Endothelial cell of umbilical vein (primary cell): ENCODE data around the gene DMAP1. TPM values are rescaled to one million over a fixed set of nuclear protein-coding genes. Genes with fewer than 3 reads are reported as not detected.

Experiments
- BruUV-seq: library from RNA; stranded (reverse); fragments of 400-500 nt; replicated peaks from 2 replicates; lab custom pipeline; 2021; lab: Mats Ljungman, UMichigan
- CTCF ChIA-PET: fragments of 300-600, 350-600 bp; sonication (Branson Sonifier 250); formaldehyde crosslinking; loops from one replicate; lab custom pipeline; 2021; ENCODE audit warnings: antibody characterized with exemption, inconsistent platforms; lab: Charles Lee
- POLR2A ChIA-PET: fragments of 300-600, 350-600 bp; sonication (Branson Sonifier 250); formaldehyde crosslinking; loops from one replicate; lab custom pipeline; 2021; ENCODE audit warnings: antibody characterized with exemption, inconsistent platforms; lab: Charles Lee
- DNase-seq: peaks from one replicate; pipeline ENCODE4 v3.0.0-alpha.2; 2011; ENCODE audit warnings: low read depth, low spot score
- FAIRE-seq: peaks from 2 replicates; lab custom pipeline; 2011; peaks lifted over from hg19 to GRCh38; lab: Jason Lieb, UNC
- H2AFZ ChIP-seq: 2 replicates; pipeline ENCODE4 v1.6.0; 2012; ENCODE audit warnings: low read depth, low read length, control low read depth, inconsistent platforms
- H3K27ac ChIP-seq: 2 replicates; pipeline ENCODE4 v1.5.1; 2011; ENCODE audit warnings: low read depth, mild to moderate bottlenecking, control low read depth, low read length, moderate library complexity; ENCODE audit not compliant: insufficient read depth
- H3K27me3 ChIP-seq, 2 experiments: 2 replicates each; pipeline versions ENCODE4 v1.6.0 to v1.6.1; 2011; ENCODE audit warnings: low read length in 2 of 2, mixed read lengths in 1 of 2; ENCODE audit not compliant: control insufficient read depth in 2 of 2, insufficient read depth in 2 of 2
- H3K36me3 ChIP-seq, 2 experiments: 2 replicates in 1 of 2; 3 replicates in 1 of 2; pipeline ENCODE4 v1.5.1; 2011; ENCODE audit warnings: low read length in 2 of 2, mild to moderate bottlenecking in 1 of 2, moderate library complexity in 1 of 2; ENCODE audit not compliant: control insufficient read depth in 2 of 2, insufficient read depth in 2 of 2; ENCODE audit errors: extremely low read depth in 1 of 2
- H3K4me1 ChIP-seq: 3 replicates; pipeline ENCODE4 v1.5.1; 2011; ENCODE audit warnings: mild to moderate bottlenecking, low read length; ENCODE audit not compliant: control insufficient read depth, insufficient read depth; ENCODE audit errors: extremely low read depth
- H3K4me2 ChIP-seq: 2 replicates; pipeline ENCODE4 v1.6.1; 2011; ENCODE audit warnings: low read length, control low read depth, mixed read lengths; ENCODE audit not compliant: insufficient read depth
- H3K4me3 ChIP-seq, 3 experiments: fragments of 200-600 bp in 1 of 3; sonication (generic), shearing (Covaris generic) in 1 of 3; replicated peaks in 1 of 3; 2 replicates each; pipeline ENCODE4 v1.5.1; 2011 to 2016; ENCODE audit warnings: control low read depth in 3 of 3, low read length in 3 of 3, mild to moderate bottlenecking in 2 of 3, inconsistent platforms in 1 of 3, low read depth in 1 of 3, moderate library complexity in 1 of 3; ENCODE audit not compliant: insufficient read depth in 1 of 3
- H3K79me2 ChIP-seq: 2 replicates; pipeline ENCODE4 v1.6.0; 2012; ENCODE audit warnings: low read length, inconsistent platforms; ENCODE audit not compliant: control insufficient read depth, insufficient read depth
- H3K9ac ChIP-seq: replicated peaks from 2 replicates; pipeline ENCODE3; 2011; ENCODE audit warnings: low read length, control low read depth; ENCODE audit not compliant: insufficient read depth; ENCODE audit errors: extremely low read depth
- H3K9me1 ChIP-seq: replicated peaks from 3 replicates; pipeline ENCODE4 v1.6.0; 2011; ENCODE audit warnings: mild to moderate bottlenecking, low read length; ENCODE audit not compliant: control insufficient read depth, insufficient read depth; ENCODE audit errors: extremely low read depth
- H3K9me3 ChIP-seq: replicated peaks from 2 replicates; pipeline ENCODE4 v1.5.1; 2012; ENCODE audit warnings: low read length, inconsistent platforms; ENCODE audit not compliant: control insufficient read depth, insufficient read depth
- H4K20me1 ChIP-seq: replicated peaks from 2 replicates; pipeline ENCODE3; 2011; ENCODE audit warnings: mild to moderate bottlenecking, low read length; ENCODE audit not compliant: control insufficient read depth, insufficient read depth; ENCODE audit errors: extremely low read depth
- EZH2 ChIP-seq: IDR thresholded peaks from 2 replicates; pipeline ENCODE4 v1.6.1; 2012; ENCODE audit warnings: borderline replicate concordance, low read depth, mild to moderate bottlenecking, moderate library complexity, low read length, inconsistent platforms; ENCODE audit not compliant: severe bottlenecking
- FOS ChIP-seq: IDR thresholded peaks from 2 replicates; pipeline ENCODE4 v1.6.1; 2011; ENCODE audit warnings: mild to moderate bottlenecking, low read length, moderate library complexity, borderline replicate concordance; ENCODE audit not compliant: insufficient read depth
- GATA2 ChIP-seq: IDR thresholded peaks from 2 replicates; pipeline ENCODE4 v1.7.0; 2011; ENCODE audit warnings: low read depth, mild to moderate bottlenecking, moderate library complexity, mixed read lengths, low read length; ENCODE audit not compliant: insufficient read length, insufficient read depth
- JUN ChIP-seq: IDR thresholded peaks from 2 replicates; pipeline ENCODE4 v1.6.1; 2011; ENCODE audit warnings: borderline replicate concordance, low read depth; ENCODE audit not compliant: insufficient read length, insufficient read depth
- MYC ChIP-seq: IDR thresholded peaks from one replicate; pipeline ENCODE4 v1.6.1; 2011; ENCODE audit warnings: mild to moderate bottlenecking, low read depth, low read length
- POLR2A ChIP-seq: IDR thresholded peaks from 2 replicates; pipeline ENCODE4 v1.6.1; 2012; ENCODE audit warnings: low read depth, mild to moderate bottlenecking, control low read depth, low read length
- POLR2AphosphoS5 ChIP-seq: IDR thresholded peaks from 2 replicates; pipeline ENCODE4 v1.6.1; 2012; ENCODE audit warnings: low read depth, mild to moderate bottlenecking, control low read depth, low read length, moderate library complexity; ENCODE audit not compliant: insufficient read depth
- dilution Hi-C: fragments of 300-500 bp; cut with MboI; formaldehyde crosslinking; loops from one replicate; pipeline ENCODE4 v1.15.0; 2019; ENCODE audit warnings: low sequenced_read_pairs; ENCODE audit not compliant: extremely low pct_ligation_motif_present
- intact Hi-C: fragments of 100-400 bp; cut with micrococcal nuclease; formaldehyde crosslinking; loops from one replicate; pipeline ENCODE4 v1.10.0; 2022
- polyA plus RNA-seq, 4 experiments: library from polyadenylated mRNA; depleted of rRNA in 3 of 4; stranded (reverse) in 3 of 4; unstranded in 1 of 4; fragments of >200 nt; gene quantifications; 2 replicates each; pipeline versions ENCODE4 v1.2.1 to v1.2.3, GENCODE V29; 2011 to 2012; ENCODE audit warnings: missing spikeins in 1 of 4
- total RNA-seq: library from RNA; stranded (reverse); gene quantifications from 2 replicates; pipeline ENCODE4 v1.2.3, GENCODE V29; 2021
- TF ChIP-seq, protein P1 (sequence below), 2 donors: IDR thresholded peaks; 1 replicate in 1 of 2; 2 replicates in 1 of 2; pipeline ENCODE4 v1.5.1; 2011; ENCODE audit warnings: low read length in 2 of 2, mild to moderate bottlenecking in 2 of 2, moderate library complexity in 2 of 2, control low read depth in 1 of 2, inconsistent platforms in 1 of 2, low read depth in 1 of 2; ENCODE audit not compliant: insufficient read depth in 1 of 2; ENCODE audit errors: extremely low read depth in 1 of 2
- TF ChIP-seq, protein P2 (sequence below): IDR thresholded peaks from 2 replicates; pipeline ENCODE4 v1.6.1; 2011; ENCODE audit not compliant: insufficient read depth, insufficient read length

The DMAP1 gene
- total and polyA plus RNA-seq, 2 donors (not counting 3 experiments of a cell fraction or from before 2014, with no cell fraction given): 42.9 to 63.2 TPM

GRCh38 chr1:44266400-44267344, 53.4 kb downstream of the DMAP1 start:
- no peak for TF ChIP-seq EZH2
- TF ChIP-seq MYC: no peak
- TF ChIP-seq GATA2: no peak
- TF ChIP-seq, protein P1, sequence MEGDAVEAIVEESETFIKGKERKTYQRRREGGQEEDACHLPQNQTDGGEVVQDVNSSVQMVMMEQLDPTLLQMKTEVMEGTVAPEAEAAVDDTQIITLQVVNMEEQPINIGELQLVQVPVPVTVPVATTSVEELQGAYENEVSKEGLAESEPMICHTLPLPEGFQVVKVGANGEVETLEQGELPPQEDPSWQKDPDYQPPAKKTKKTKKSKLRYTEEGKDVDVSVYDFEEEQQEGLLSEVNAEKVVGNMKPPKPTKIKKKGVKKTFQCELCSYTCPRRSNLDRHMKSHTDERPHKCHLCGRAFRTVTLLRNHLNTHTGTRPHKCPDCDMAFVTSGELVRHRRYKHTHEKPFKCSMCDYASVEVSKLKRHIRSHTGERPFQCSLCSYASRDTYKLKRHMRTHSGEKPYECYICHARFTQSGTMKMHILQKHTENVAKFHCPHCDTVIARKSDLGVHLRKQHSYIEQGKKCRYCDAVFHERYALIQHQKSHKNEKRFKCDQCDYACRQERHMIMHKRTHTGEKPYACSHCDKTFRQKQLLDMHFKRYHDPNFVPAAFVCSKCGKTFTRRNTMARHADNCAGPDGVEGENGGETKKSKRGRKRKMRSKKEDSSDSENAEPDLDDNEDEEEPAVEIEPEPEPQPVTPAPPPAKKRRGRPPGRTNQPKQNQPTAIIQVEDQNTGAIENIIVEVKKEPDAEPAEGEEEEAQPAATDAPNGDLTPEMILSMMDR (IDR thresholded peaks at IDR 0.05; ENCODE audit: extremely low read depth in 1 of 2, insufficient read depth in 1 of 2, low read depth in 1 of 2, low read length in 2 of 2): no peak
- TF ChIP-seq JUN: no peak
- TF ChIP-seq, protein P2, sequence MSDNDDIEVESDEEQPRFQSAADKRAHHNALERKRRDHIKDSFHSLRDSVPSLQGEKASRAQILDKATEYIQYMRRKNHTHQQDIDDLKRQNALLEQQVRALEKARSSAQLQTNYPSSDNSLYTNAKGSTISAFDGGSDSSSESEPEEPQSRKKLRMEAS: no peak
- no peak for TF ChIP-seq FOS
- no peak for TF ChIP-seq POLR2AphosphoS5
- no peak for TF ChIP-seq POLR2A
- Histone ChIP-seq H3K4me3 (no peak overlapping the region), H3K4me1 (no peaks in the 10 kb centered on the region), H3K9me3 (no peaks in the 10 kb centered on the region), H3K9me1 (no peaks in the 10 kb centered on the region), H3K27me3 (no peaks in the 10 kb centered on the region), H3K4me2 (no peak overlapping the region), H3K36me3 (no peaks in the 10 kb centered on the region), H3K27ac (no peak overlapping the region), H3K79me2 (no peaks in the 10 kb centered on the region), H3K9ac (no peak overlapping the region), H2AFZ (no peak overlapping the region), H4K20me1 (no peaks in the 10 kb centered on the region)
- intact Hi-C loops (no loop called here), dilution Hi-C loops (no loop called here)
- no peak for FAIRE-seq
- no TSS peak for BruUV-seq
- CTCF ChIA-PET: interaction anchor here (2.0 kb wide), 2 partner anchors 12 to 111 kb away, joined by 4 to 5 read pairs; no protein-coding TSS in a partner anchor
- POLR2A ChIA-PET: no interaction called here
- no peak for DNase-seq
